ENCODE measurements around the gene TFEB.

TFEB gene

DNA sequence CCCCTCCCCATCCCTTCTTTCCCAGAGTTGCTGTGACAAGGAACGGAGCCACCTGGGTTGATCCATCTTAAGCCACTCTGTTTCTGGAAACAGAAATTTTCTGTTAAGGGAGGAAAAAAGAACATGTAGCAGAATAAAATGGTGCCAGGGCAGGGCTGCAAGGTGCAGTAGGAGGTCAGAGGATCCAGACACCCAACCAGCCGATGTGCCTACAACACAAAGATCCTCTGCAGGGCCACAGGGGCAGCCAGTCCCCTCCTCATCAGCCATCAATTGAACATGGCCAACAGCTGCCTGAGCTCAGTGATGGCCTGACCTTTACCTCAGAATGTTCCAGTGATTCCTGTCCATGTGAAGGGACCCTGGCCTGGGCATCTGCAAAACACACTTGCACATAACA, 85.3 kb downstream of the TFEB start:
- DNase-seq, result no peak

- no peak for DNase-seq
These were observed 85.8 kb downstream of the TFEB start for GRCh38 chr6:41649596-41649995.

GRCh38 chr6:41648921-41649320, 86.5 kb downstream of the TFEB start:
- DNase-seq, result no peak

DNA sequence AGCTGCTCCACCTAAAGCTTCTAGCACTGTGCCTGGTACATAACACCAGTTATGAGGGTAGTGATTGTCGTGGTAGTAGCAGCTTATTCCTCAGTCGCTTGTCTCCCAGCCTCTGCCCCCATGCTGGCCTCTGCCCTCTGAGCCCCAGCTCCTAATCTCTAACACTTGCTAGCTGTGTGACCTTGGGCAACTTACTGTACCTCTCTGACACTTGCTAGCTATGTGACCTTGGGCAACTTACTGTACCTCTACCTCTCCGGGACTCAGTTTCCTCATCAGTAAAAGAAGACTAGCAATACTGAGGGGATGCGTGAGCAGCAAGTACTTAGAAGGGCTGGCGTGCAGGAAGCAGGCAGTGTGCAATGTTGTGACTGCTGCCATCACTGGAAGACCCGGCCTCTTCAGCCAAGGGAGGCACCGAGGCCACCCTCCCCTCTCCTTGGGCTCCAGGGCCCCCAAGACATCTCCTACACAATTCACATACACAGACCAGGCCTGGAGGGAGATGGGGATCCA, 87.3 kb downstream of the TFEB start:
- no peak for DNase-seq

GRCh38 chr6:41647061-41647511, 88.3 kb downstream of the TFEB start:
- DNase-seq, result no peak

- no peak for DNase-seq
These were observed 89.2 kb downstream of the TFEB start for GRCh38 chr6:41646026-41646795.

DNA sequence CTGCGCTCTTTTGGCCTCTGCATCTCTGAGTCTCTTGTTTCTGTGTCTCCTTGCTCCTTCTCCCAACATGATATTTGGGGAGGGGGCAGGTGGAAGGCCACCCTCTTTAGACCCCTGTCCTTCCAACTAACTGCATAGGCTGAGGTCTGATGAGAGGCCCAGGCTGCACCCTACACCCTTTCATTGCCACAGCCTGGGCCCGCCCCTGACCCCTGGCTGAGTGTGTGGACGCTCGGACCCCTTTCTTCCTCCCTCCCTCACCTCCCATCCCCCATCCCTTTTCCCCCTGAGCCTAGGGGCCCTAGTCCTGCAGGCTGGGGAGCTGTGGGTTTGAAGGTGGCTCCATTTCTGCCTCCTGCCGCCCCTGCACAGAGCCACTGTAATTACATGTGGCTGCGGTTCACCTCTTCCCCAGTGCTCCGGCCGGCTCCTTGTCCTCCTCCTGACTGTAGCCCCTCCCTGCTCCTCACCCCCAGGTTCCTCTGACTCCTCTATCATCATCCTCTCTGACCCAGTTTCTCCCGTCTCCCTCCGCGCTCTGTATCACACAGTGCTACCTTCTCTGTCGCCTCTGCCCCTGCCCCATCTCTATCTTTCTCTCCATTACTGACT, 90.3 kb downstream of the TFEB start:
- no peak for DNase-seq

GRCh38 chr6:41644297-41644879, 91.0 kb downstream of the TFEB start:
- no peak for DNase-seq

- no peak for DNase-seq
These were observed 91.5 kb downstream of the TFEB start for GRCh38 chr6:41643899-41644269.

DNA sequence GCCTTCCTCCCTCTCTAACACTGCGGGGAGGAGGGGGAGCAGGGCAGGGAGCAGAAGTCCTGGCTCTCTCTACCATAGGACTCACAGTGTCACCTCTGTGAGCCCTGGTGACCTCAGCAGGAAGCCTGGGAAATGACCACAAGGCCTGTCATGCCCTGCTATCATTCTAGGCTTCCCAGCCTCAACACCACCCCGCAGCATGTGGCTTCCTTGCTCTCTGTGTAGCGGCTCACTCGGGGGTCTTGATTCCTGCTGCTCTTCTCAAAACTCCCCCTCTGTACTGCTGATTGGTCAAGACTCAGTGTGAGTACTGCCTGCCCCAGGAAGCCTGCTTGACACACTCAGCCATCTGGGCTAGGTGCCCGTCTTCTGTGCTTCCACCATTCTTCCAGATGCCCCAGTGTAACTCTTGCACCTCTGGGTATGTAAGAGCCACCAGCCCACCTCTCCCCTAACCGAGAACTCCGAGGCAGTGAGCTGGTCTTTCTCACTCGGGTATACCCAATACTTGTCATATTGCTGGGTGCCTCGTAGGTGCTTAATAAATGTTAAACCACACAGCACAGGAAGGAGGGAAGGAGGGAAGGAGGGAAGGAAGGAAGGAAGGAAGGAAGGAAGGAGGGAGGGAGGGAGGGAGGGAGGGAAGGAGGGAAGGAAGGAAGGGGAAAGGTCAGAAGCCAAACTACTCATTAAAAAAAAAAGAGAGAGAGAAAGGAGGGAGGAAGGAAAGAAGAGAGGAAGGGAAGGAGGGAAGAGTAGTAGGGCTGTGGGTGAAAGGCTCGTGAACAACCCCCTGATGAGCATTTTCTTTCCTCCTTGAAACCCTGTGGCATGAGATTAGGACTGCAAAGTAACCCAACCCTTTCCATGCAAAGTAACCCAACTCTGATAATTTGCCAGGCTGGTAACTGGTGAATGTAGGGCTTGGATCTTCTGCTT, 92.2 kb downstream of the TFEB start:
- no peak for DNase-seq

- no peak for DNase-seq
These were observed 93.1 kb downstream of the TFEB start for GRCh38 chr6:41642090-41642959.

- no peak for DNase-seq
These were observed 94.0 kb downstream of the TFEB start for GRCh38 chr6:41641352-41641925.

DNA sequence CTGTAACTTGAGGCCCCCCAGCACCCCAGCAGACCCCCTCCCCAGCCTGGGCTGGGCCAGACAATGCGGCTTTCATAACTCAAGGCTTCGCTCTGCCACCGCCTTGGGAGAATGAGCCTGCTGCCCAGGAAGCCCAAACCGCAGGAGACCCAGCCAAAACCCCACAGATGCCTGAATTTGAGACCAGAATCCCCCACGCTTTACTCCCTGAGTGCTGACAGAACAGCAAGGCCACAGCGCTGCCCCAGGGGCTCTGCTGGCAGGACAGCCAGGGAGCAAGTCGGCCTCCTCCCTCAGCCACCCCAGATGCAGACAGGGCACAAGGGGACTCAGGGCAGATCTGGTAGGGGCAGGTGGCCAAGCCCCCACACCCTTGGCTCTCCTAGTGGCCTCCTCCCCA, 95.0 kb downstream of the TFEB start:
- no peak for DNase-seq

DNA sequence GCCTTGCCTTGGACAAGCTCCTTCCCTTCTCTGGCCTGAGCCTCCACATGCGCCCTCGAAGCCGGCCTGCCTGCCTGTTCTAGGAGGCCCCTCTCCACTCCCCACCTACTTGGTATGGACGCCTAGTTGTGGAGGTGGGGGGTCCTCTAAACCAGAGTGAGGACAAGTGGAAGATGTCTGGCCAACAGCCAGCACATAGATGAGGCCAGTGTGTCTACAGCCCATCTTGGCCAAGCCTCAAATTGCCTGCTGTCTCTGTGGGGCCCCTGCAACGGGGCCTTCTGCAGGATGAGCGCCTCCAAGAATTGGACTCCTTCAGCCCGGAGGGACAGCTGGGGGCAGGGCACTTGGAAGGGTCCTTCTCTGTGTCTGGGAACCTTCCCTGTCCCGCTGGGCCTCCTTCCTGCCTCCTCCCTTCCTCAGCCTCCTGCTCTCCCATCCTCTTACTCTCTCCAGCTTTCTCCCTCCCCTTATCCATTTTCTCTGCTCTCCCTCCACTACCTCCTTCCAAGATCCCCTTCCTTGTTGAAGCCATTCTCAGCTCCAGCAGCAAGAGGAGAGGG, 95.5 kb downstream of the TFEB start:
- DNase-seq, result no peak

GRCh38 chr6:41638935-41639808, 96.2 kb downstream of the TFEB start:
- no peak for DNase-seq

- no peak for DNase-seq
These were observed 97.1 kb downstream of the TFEB start, which contains the start of gene MDFI for GRCh38 chr6:41638002-41638934. Gene MDFI (plus strand): TSS chr6:41638468. CDS start chr6:41638750, 282 bp downstream.

DNA sequence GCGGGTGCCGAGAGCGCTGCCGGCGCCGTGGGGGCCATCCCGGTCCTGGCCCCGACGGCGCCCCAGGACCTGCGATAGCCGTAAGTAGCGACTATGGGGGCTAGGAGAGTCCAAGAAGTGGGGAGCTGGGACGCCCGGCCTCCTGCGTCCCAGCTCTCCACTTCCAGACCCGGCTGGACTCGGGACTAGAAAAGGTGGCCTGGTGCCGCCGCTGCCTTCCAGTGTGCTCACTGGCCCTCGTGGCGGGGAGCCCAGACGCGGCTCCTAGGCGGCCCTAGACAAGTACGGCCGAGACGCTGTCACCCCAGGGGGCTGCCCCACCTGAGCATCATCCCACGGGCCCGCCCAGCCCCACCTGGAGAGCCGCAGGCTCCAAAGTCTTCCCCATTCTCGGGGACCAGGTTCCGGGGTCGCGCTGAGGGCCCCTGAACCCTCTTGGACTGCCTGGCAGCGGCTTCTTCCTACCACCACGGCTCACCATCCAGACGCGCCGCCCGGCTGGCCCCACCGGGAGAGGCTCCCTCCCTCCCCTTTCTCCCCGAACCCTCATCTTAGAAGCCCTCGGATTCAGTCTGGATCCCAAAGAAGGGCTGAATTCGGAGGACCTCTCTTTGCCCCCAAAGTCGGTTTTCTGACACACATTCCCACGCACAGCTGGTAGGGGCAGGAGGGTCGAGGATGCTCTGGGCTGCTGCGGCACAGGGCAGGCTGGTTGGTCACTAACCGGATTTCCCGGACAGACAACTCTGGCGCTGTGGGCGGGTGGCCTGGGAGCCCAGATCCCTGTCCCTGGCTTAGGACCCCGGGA, 98.0 kb downstream of the TFEB start:
- no peak for DNase-seq

DNA sequence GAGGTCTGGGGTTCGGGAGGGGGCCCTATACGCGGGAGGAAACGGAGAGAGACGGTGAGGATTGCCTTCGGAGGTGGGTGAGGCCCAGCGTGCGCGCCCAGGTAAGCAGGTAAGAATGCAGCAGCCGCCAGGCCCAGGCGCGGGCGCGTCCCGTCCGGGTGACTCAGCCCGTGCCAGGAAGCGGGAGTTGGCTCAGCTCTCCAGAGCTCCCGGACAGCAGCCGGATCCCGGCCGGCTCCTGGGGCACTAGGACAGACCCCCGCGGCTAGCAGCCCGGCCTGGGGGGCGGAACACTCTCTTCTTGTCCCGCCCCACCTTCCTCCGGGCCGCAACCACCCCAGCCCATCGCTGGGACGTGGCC, 98.6 kb downstream of the TFEB start:
- no peak for DNase-seq
